Gastrocnemius medialis (tissue), 4 donors: ENCODE measurements around the gene DNASE1L3. TPM values are rescaled to one million over a fixed set of nuclear protein-coding genes. Genes with fewer than 3 reads are reported as not detected.

ENCODE experiments used
- ATAC-seq, 2 donors: fragments of 150-250 bp; one replicate each; pipeline ENCODE4 v1.9.1; 2016
- DNase-seq, 2 donors: peaks; one replicate each; pipeline ENCODE4 v3.0.0-alpha.2; 2019
- H3K27ac ChIP-seq, 4 donors: fragments of 200-600 bp; sonication (generic); 1 replicate in 1 of 4; 2 replicates in 3 of 4; pipeline ENCODE4 v1.5.1; 2016 to 2018; ENCODE audit warnings: mild to moderate bottlenecking in 2 of 4, moderate library complexity in 1 of 4
- H3K27me3 ChIP-seq, 3 donors: fragments of 200-600 bp; sonication (generic) in 2 of 3; 1 replicate in 1 of 3; 2 replicates in 2 of 3; pipeline versions ENCODE4 v1.5.1 to v1.6.0; 2016 to 2019; ENCODE audit warnings: mild to moderate bottlenecking in 1 of 3, moderate library complexity in 1 of 3
- H3K36me3 ChIP-seq, 2 donors: fragments of 200-600 bp; sonication (generic) in 1 of 2; one replicate each; pipeline ENCODE4 v1.5.1; 2017 to 2018
- H3K4me1 ChIP-seq, 2 donors: fragments of 200-600 bp; sonication (generic) in 1 of 2; one replicate each; pipeline ENCODE4 v1.5.1; 2016 to 2017; ENCODE audit warnings: mild to moderate bottlenecking in 2 of 2
- H3K4me3 ChIP-seq, 4 donors: fragments of 200-600 bp; sonication (generic) in 3 of 4; 1 replicate in 1 of 4; 2 replicates in 3 of 4; pipeline ENCODE4 v1.5.1; 2016 to 2019; ENCODE audit warnings: mild to moderate bottlenecking in 2 of 4
- H3K9me3 ChIP-seq, 3 donors: fragments of 200-600 bp; sonication (generic) in 2 of 3; 1 replicate in 1 of 3; 2 replicates in 2 of 3; pipeline ENCODE4 v1.5.1; 2016 to 2019
- CTCF ChIP-seq, 5 experiments: fragments of 450-650 bp in 3 of 5; fragments of 200-600 bp in 2 of 5; sonication (generic) in 2 of 5; IDR thresholded peaks in 4 of 5; conservative IDR thresholded peaks in 1 of 5; 1 replicate in 4 of 5; 2 replicates in 1 of 5; pipeline ENCODE4 v1.5.1; 2016 to 2019; ENCODE audit warnings: antibody characterized with exemption in 5 of 5, mild to moderate bottlenecking in 3 of 5, moderate library complexity in 3 of 5
- POLR2A ChIP-seq, 2 donors: fragments of 450-650 bp; IDR thresholded peaks; one replicate each; pipeline ENCODE4 v1.6.1; 2017; ENCODE audit warnings: antibody characterized with exemption in 2 of 2, mild to moderate bottlenecking in 2 of 2, moderate library complexity in 2 of 2
- in situ Hi-C, 4 donors: fragments of 200-750 bp; cut with MboI; loops; one replicate each; pipeline versions ENCODE4 v1.15.0 to v1.8.0; 2017; ENCODE audit warnings: low sequenced_read_pairs in 4 of 4
- intact Hi-C: fragments of 100-400 bp; cut with DNase I; formaldehyde crosslinking; loops from one replicate; pipeline ENCODE4 v1.15.1; 2023; ENCODE audit warnings: low total_unique reads
- total RNA-seq, 4 donors: library from RNA; depleted of rRNA; stranded (reverse); fragments of >200 nt; gene quantifications; one replicate each; pipeline versions ENCODE4 v1.1.0 to v1.2.3, GENCODE V29; 2016

The DNASE1L3 gene
- total RNA-seq, 4 donors from 2014 or later = 0.29 to 0.42 TPM; not detected in 2

- Histone ChIP-seq H3K9me3 (no peaks in the 10 kb centered on the region), H3K4me3 (no peak overlapping the region), H3K36me3 (no peaks in the 10 kb centered on the region), H3K4me1 (no peaks in the 10 kb centered on the region), H3K27me3 (no peaks in the 10 kb centered on the region), H3K27ac (no peak overlapping the region)
- ATAC-seq (no peak), DNase-seq (no peak)
- TF ChIP-seq CTCF (IDR thresholded peaks at IDR 0.05 in 4 of 5, conservative IDR thresholded peaks at IDR 0.05 in 1 of 5) (no peak), POLR2A (IDR thresholded peaks at IDR 0.05) (no peak)
- in situ Hi-C loops (no loop called here), intact Hi-C loops (no loop called here)
Observed at GRCh38 chr3:58144478-58145325, 66.1 kb downstream of the DNASE1L3 start.

- in situ Hi-C loops = no loop called here
- DNase-seq (no peak), ATAC-seq (no peak)
- H3K36me3 ChIP-seq = no peaks in the 10 kb centered on the region
- no peak overlapping the region for H3K27ac ChIP-seq
- H3K27me3 ChIP-seq = no peaks in the 10 kb centered on the region
- no peaks in the 10 kb centered on the region for H3K9me3 ChIP-seq
- no peak for TF ChIP-seq CTCF (IDR thresholded peaks at IDR 0.05 in 4 of 5, conservative IDR thresholded peaks at IDR 0.05 in 1 of 5)
- TF ChIP-seq POLR2A (IDR thresholded peaks at IDR 0.05) = no peak
- no peak overlapping the region for H3K4me3 ChIP-seq
- no peaks in the 10 kb centered on the region for H3K4me1 ChIP-seq
- intact Hi-C loops = no loop called here
Observed at GRCh38 chr3:58143417-58144055, 67.2 kb downstream of the DNASE1L3 start.

Other genes starting within 250 kb of the DNASE1L3 start
- gene FLNB, start 202.6 kb downstream of the DNASE1L3 start, total RNA-seq = 10 to 100 TPM; 10.9 to 21.5 (median 12.0) TPM
- 10 to 100 TPM in 2 of 4 donors, 1 to 10 TPM in 2; 5.8 to 14.0 (median 9.6) TPM for gene ABHD6, start 26.8 kb upstream of the DNASE1L3 start, total RNA-seq
- 10 to 100 TPM; 16.6 to 28.9 (median 17.1) TPM for gene RPP14, start 95.3 kb upstream of the DNASE1L3 start, total RNA-seq
- gene HTD2, start 95.5 kb upstream of the DNASE1L3 start, total RNA-seq = 10 to 100 TPM; 14.1 to 26.2 (median 21.7) TPM
- gene PXK, start 121.9 kb upstream of the DNASE1L3 start, total RNA-seq = 10 to 100 TPM; 21.6 to 33.6 (median 24.4) TPM
- gene PDHB, start 222.9 kb upstream of the DNASE1L3 start, total RNA-seq = 100 to 1,000 TPM; 131 to 195 (median 169) TPM